Measurements from ENCODE around the gene COL4A1. TPM values are rescaled to one million over a fixed set of nuclear protein-coding genes. Genes with fewer than 3 reads are reported as not detected.

Gene COL4A1
- total RNA-seq, 1 experiment from 2014 or later, result 4.8 TPM

DNA sequence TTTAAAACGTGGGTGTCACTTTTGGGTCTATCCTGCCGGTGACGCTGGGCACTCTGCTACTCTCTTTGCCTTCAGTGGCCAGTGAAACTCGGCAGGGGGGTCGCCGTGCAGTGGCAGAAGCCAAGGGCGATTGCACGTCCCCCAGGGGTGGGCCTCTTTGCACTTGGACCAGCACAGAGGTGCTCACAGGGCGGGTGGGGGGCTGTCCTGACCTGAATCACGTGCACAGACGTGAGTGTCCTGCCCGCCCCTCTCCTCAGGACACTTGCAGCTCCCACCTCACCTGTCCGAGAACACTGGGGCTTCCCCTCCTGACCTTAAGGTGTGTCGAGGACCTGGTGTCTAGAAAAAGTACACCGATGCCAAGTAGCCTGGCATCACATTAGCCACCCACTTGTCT lies 16.1 kb downstream of the COL4A1 start:
- Histone ChIP-seq H3K4me3 (ENCODE audit: low read depth, low read length) (no peak overlapping the region), H3K27me3 (replicated peaks; ENCODE audit: control insufficient read depth, insufficient read depth, low read length) (no peaks in the 10 kb centered on the region), H3K36me3 (ENCODE audit: control insufficient read depth, insufficient read depth, low read length) (no peaks in the 10 kb centered on the region), H3K9me3 (no peaks in the 10 kb centered on the region), H3K4me1 (no peaks in the 10 kb centered on the region; the same call in 1 of the 2 replicates)
- Mint-ChIP-seq H3K27me3 (ENCODE audit: insufficient read depth, unreplicated experiment) (no peaks in the 10 kb centered on the region), H3K27ac (ENCODE audit: unreplicated experiment) (no peak overlapping the region), H3K4me3 (ENCODE audit: unreplicated experiment) (no peak overlapping the region), H3K9me3 (ENCODE audit: unreplicated experiment) (no peaks in the 10 kb centered on the region), H3K36me3 (ENCODE audit: insufficient read depth, unreplicated experiment) (no peaks in the 10 kb centered on the region), H3K4me1 (ENCODE audit: low read depth, unreplicated experiment) (no peaks in the 10 kb centered on the region)
- DNase-seq, result no peak
- BruUV-seq (replicated peaks), result no TSS peak
- ChIA-PET CTCF (no interaction called here), POLR2A (no interaction called here)
- intact Hi-C loops (cut with micrococcal nuclease; ENCODE audit: unreplicated experiment), result no loop called here
- TF ChIP-seq, protein P1, sequence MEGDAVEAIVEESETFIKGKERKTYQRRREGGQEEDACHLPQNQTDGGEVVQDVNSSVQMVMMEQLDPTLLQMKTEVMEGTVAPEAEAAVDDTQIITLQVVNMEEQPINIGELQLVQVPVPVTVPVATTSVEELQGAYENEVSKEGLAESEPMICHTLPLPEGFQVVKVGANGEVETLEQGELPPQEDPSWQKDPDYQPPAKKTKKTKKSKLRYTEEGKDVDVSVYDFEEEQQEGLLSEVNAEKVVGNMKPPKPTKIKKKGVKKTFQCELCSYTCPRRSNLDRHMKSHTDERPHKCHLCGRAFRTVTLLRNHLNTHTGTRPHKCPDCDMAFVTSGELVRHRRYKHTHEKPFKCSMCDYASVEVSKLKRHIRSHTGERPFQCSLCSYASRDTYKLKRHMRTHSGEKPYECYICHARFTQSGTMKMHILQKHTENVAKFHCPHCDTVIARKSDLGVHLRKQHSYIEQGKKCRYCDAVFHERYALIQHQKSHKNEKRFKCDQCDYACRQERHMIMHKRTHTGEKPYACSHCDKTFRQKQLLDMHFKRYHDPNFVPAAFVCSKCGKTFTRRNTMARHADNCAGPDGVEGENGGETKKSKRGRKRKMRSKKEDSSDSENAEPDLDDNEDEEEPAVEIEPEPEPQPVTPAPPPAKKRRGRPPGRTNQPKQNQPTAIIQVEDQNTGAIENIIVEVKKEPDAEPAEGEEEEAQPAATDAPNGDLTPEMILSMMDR (IDR thresholded peaks at IDR 0.05; ENCODE audit: insufficient read depth in 1 of 2, low read depth in 1 of 2, low read length in 1 of 2, severe bottlenecking in 1 of 2, unreplicated experiment in 1 of 2), result no peak

GRCh38 chr13:110290153-110290552 lies 16.8 kb downstream of the COL4A1 start:
- H3K9me3 ChIP-seq, result no peaks in the 10 kb centered on the region
- Mint-ChIP-seq H3K9me3 (ENCODE audit: unreplicated experiment) (no peaks in the 10 kb centered on the region), H3K27ac (ENCODE audit: unreplicated experiment) (no peak overlapping the region), H3K4me3 (ENCODE audit: unreplicated experiment) (no peak overlapping the region), H3K27me3 (ENCODE audit: insufficient read depth, unreplicated experiment) (no peaks in the 10 kb centered on the region), H3K4me1 (ENCODE audit: low read depth, unreplicated experiment) (no peaks in the 10 kb centered on the region), H3K36me3 (ENCODE audit: insufficient read depth, unreplicated experiment) (no peaks in the 10 kb centered on the region)
- ChIA-PET POLR2A (no interaction called here), CTCF (no interaction called here)
- no peaks in the 10 kb centered on the region for H3K27me3 ChIP-seq (replicated peaks; ENCODE audit: control insufficient read depth, insufficient read depth, low read length)
- no TSS peak for BruUV-seq (replicated peaks)
- H3K4me3 ChIP-seq (ENCODE audit: low read depth, low read length), result no peak overlapping the region
- TF ChIP-seq, protein P1 (IDR thresholded peaks at IDR 0.05; ENCODE audit: insufficient read depth in 1 of 2, low read depth in 1 of 2, low read length in 1 of 2, severe bottlenecking in 1 of 2, unreplicated experiment in 1 of 2), result no peak
- DNase-seq, result no peak
- no peaks in the 10 kb centered on the region; the same call in 1 of the 2 replicates for H3K4me1 ChIP-seq
- intact Hi-C loops (cut with micrococcal nuclease; ENCODE audit: unreplicated experiment), result no loop called here
- H3K36me3 ChIP-seq (ENCODE audit: control insufficient read depth, insufficient read depth, low read length), result no peaks in the 10 kb centered on the region

- Mint-ChIP-seq H3K36me3 (ENCODE audit: insufficient read depth, unreplicated experiment) (no peaks in the 10 kb centered on the region), H3K27me3 (ENCODE audit: insufficient read depth, unreplicated experiment) (no peaks in the 10 kb centered on the region), H3K9me3 (ENCODE audit: unreplicated experiment) (no peaks in the 10 kb centered on the region), H3K27ac (ENCODE audit: unreplicated experiment) (no peak overlapping the region), H3K4me1 (ENCODE audit: low read depth, unreplicated experiment) (no peaks in the 10 kb centered on the region), H3K4me3 (ENCODE audit: unreplicated experiment) (no peak overlapping the region)
- Histone ChIP-seq H3K27me3 (replicated peaks; ENCODE audit: control insufficient read depth, insufficient read depth, low read length) (no peaks in the 10 kb centered on the region), H3K4me1 (no peaks in the 10 kb centered on the region; the same call in 1 of the 2 replicates), H3K4me3 (ENCODE audit: low read depth, low read length) (no peak overlapping the region), H3K9me3 (no peaks in the 10 kb centered on the region), H3K36me3 (ENCODE audit: control insufficient read depth, insufficient read depth, low read length) (no peaks in the 10 kb centered on the region)
- ChIA-PET CTCF (interaction anchor here (0.6 kb wide), 1 partner anchor 134 kb away, joined by 3 read pairs; no protein-coding TSS in a partner anchor), POLR2A (no interaction called here)
- intact Hi-C loops (cut with micrococcal nuclease; ENCODE audit: unreplicated experiment), result no loop called here
- TF ChIP-seq, protein P1 (IDR thresholded peaks at IDR 0.05; ENCODE audit: insufficient read depth in 1 of 2, low read depth in 1 of 2, low read length in 1 of 2, severe bottlenecking in 1 of 2, unreplicated experiment in 1 of 2), result no peak
- no peak for DNase-seq
- no TSS peak for BruUV-seq (replicated peaks)
Observed at GRCh38 chr13:110289661-110290060, 17.3 kb downstream of the COL4A1 start.
